Neural progenitor cell (in vitro differentiated cells): Measurements from ENCODE around the gene F8. TPM values are rescaled to one million over a fixed set of nuclear protein-coding genes. Genes with fewer than 3 reads are reported as not detected.
"Not testable (repeated sequence)": the region's sequence is repeated elsewhere in the genome, so short reads cannot be mapped to it uniquely, and the experiment has no call there.

ENCODE experiments used
- DNase-seq: peaks from one replicate; pipeline ENCODE4 v3.0.0-alpha.2; 2016; ENCODE audit warnings: low spot score
- H2AFZ ChIP-seq: fragments of 200-600 bp; sonication (generic); replicated peaks from 2 replicates; pipeline ENCODE4 v1.6.1; 2016; ENCODE audit warnings: antibody characterized with exemption
- H3F3A ChIP-seq: fragments of 200-600 bp; sonication (generic); 2 replicates; pipeline ENCODE4 v1.6.1; 2016; ENCODE audit warnings: antibody characterized with exemption, low read depth
- H3K27ac ChIP-seq: fragments of 200-600 bp; sonication (generic); 2 replicates; pipeline ENCODE4 v1.5.1; 2016; ENCODE audit warnings: mild to moderate bottlenecking
- H3K27me3 ChIP-seq: fragments of 200-600 bp; sonication (generic); 2 replicates; pipeline ENCODE4 v1.6.1; 2016; ENCODE audit warnings: mild to moderate bottlenecking, moderate library complexity
- H3K36me3 ChIP-seq: fragments of 200-600 bp; sonication (generic); 2 replicates; pipeline ENCODE4 v1.5.1; 2016
- H3K4me1 ChIP-seq: fragments of 200-600 bp; sonication (generic); 2 replicates; pipeline ENCODE4 v1.6.1; 2016; ENCODE audit warnings: mixed run types
- H3K4me2 ChIP-seq: fragments of 200-600 bp; sonication (generic); 2 replicates; pipeline ENCODE4 v1.6.1; 2016
- H3K4me3 ChIP-seq: fragments of 200-600 bp; sonication (generic); 2 replicates; pipeline ENCODE4 v1.5.1; 2016
- H3K79me2 ChIP-seq: fragments of 200-600 bp; sonication (generic); 2 replicates; pipeline ENCODE4 v1.6.1; 2016; ENCODE audit warnings: low read depth
- H3K9ac ChIP-seq: fragments of 200-600 bp; sonication (generic); 2 replicates; pipeline ENCODE4 v1.6.1; 2016
- H3K9me3 ChIP-seq: fragments of 200-600 bp; sonication (generic); 2 replicates; pipeline ENCODE4 v1.5.1; 2016; ENCODE audit warnings: low read depth
- H4K20me1 ChIP-seq: fragments of 200-600 bp; sonication (generic); 2 replicates; pipeline ENCODE4 v1.6.1; 2016; ENCODE audit warnings: low read depth
- H3K27ac Mint-ChIP-seq: 3 replicates; pipeline ENCODE4 v1.8.0; 2021; ENCODE audit warnings: mixed read lengths
- H3K27me3 Mint-ChIP-seq: 2 replicates; pipeline ENCODE4 v1.8.0; 2022; ENCODE audit warnings: low read depth, mild to moderate bottlenecking, inconsistent platforms, moderate library complexity, mixed read lengths; ENCODE audit not compliant: insufficient read depth
- H3K36me3 Mint-ChIP-seq: 3 replicates; pipeline ENCODE4 v1.8.0; 2021; ENCODE audit warnings: mixed read lengths
- H3K4me1 Mint-ChIP-seq: 3 replicates; pipeline ENCODE4 v1.8.0; 2021; ENCODE audit warnings: mixed read lengths
- H3K4me3 Mint-ChIP-seq: 3 replicates; pipeline ENCODE4 v1.8.0; 2021; ENCODE audit warnings: mild to moderate bottlenecking, moderate library complexity, mixed read lengths
- H3K9me3 Mint-ChIP-seq: 3 replicates; pipeline ENCODE4 v1.8.0; 2020; ENCODE audit warnings: mixed read lengths
- CTCF ChIP-seq: fragments of 200-600 bp; sonication (generic); IDR thresholded peaks from 2 replicates; pipeline ENCODE4 v1.5.1; 2017; ENCODE audit warnings: antibody characterized with exemption, mild to moderate bottlenecking
- EZH2 ChIP-seq: fragments of 200-600 bp; sonication (generic); IDR thresholded peaks from 2 replicates; pipeline ENCODE4 v1.6.1; 2017; ENCODE audit warnings: antibody characterized with exemption, mild to moderate bottlenecking, moderate library complexity
- EZH2phosphoT487 ChIP-seq: fragments of 200-600 bp; sonication (generic); IDR thresholded peaks from 2 replicates; pipeline ENCODE4 v1.6.1; 2017; ENCODE audit warnings: antibody characterized with exemption
- total RNA-seq: library from RNA; depleted of rRNA; stranded (reverse); fragments of >200 nt; gene quantifications from 2 replicates; pipeline ENCODE4 v1.2.3, GENCODE V29; 2015; ENCODE audit warnings: low replicate concordance

The F8 gene
- total RNA-seq, 1 donor from 2014 or later = 4.8 TPM

GRCh38 chrX:154828016-154828408, 194.5 kb downstream of the F8 start:
- Histone ChIP-seq H3K27me3 (no peaks in the 10 kb centered on the region), H3K27ac (no peak overlapping the region), H2AFZ (no peak overlapping the region), H3F3A (no peaks in the 10 kb centered on the region), H3K4me3 (no peak overlapping the region), H3K4me1 (no peaks in the 10 kb centered on the region), H3K9ac (no peak overlapping the region), H3K79me2 (no peaks in the 10 kb centered on the region), H3K36me3 (no peaks in the 10 kb centered on the region), H3K4me2 (no peak overlapping the region), H4K20me1 (no peaks in the 10 kb centered on the region), H3K9me3 (no peaks in the 10 kb centered on the region)
- Mint-ChIP-seq H3K4me1 (no peaks in the 10 kb centered on the region), H3K36me3 (no peaks in the 10 kb centered on the region), H3K27me3 (peaks cover 3% of the 10 kb centered on the region), H3K9me3 (peaks cover 16% of the 10 kb centered on the region), H3K4me3 (no peak overlapping the region), H3K27ac (no peak overlapping the region)
- no peak for DNase-seq
- TF ChIP-seq CTCF = no peak
- TF ChIP-seq EZH2 = no peak
- TF ChIP-seq EZH2phosphoT487 = no peak

GRCh38 chrX:154827194-154828015, 195.1 kb downstream of the F8 start:
- H3K36me3 Mint-ChIP-seq = no peaks in the 10 kb centered on the region
- Histone ChIP-seq H3K4me3 (no peak overlapping the region), H4K20me1 (no peaks in the 10 kb centered on the region), H3K79me2 (no peaks in the 10 kb centered on the region), H3K27me3 (no peaks in the 10 kb centered on the region), H3K36me3 (no peaks in the 10 kb centered on the region), H3K27ac (no peak overlapping the region), H3F3A (no peaks in the 10 kb centered on the region), H3K4me2 (no peak overlapping the region), H2AFZ (no peak overlapping the region), H3K9me3 (no peaks in the 10 kb centered on the region), H3K4me1 (no peaks in the 10 kb centered on the region), H3K9ac (no peak overlapping the region)
- peaks cover under 1% of the 10 kb centered on the region for H3K4me1 Mint-ChIP-seq
- H3K27me3 Mint-ChIP-seq = peaks cover 3% of the 10 kb centered on the region
- H3K27ac Mint-ChIP-seq = no peak overlapping the region
- TF ChIP-seq EZH2phosphoT487 (no peak), EZH2 (no peak), CTCF (no peak)
- DNase-seq = no peak
- no peak overlapping the region for H3K4me3 Mint-ChIP-seq
- H3K9me3 Mint-ChIP-seq = peaks cover 16% of the 10 kb centered on the region

- not testable (repeated sequence) for H3K4me3 Mint-ChIP-seq, H3K4me2 ChIP-seq, H3F3A ChIP-seq, H3K27ac ChIP-seq, H3K79me2 ChIP-seq, H3K4me1 ChIP-seq, H4K20me1 ChIP-seq, DNase-seq, H3K9me3 ChIP-seq, H3K27ac Mint-ChIP-seq, H3K36me3 ChIP-seq, H3K27me3 Mint-ChIP-seq, H3K36me3 Mint-ChIP-seq, H3K4me3 ChIP-seq, H3K27me3 ChIP-seq, H3K9ac ChIP-seq, H3K4me1 Mint-ChIP-seq, H2AFZ ChIP-seq
- peaks cover 20% of the 10 kb centered on the region for H3K9me3 Mint-ChIP-seq
Measured at GRCh38 chrX:154825586-154825985, 196.9 kb downstream of the F8 start.

- no peak for TF ChIP-seq EZH2phosphoT487
- no peak for TF ChIP-seq CTCF
- TF ChIP-seq EZH2 = no peak
- H4K20me1 ChIP-seq = no peaks in the 10 kb centered on the region
- Mint-ChIP-seq H3K4me1 (peaks cover 6% of the 10 kb centered on the region), H3K9me3 (peaks cover 18% of the 10 kb centered on the region), H3K27ac (no peak overlapping the region), H3K36me3 (no peaks in the 10 kb centered on the region), H3K27me3 (peaks cover 5% of the 10 kb centered on the region), H3K4me3 (no peak overlapping the region)
- DNase-seq = no peak
- H3K4me3 ChIP-seq = no peak overlapping the region
- H3K9me3 ChIP-seq = no peaks in the 10 kb centered on the region
- no peak overlapping the region for H3K27ac ChIP-seq
- H3K4me2 ChIP-seq = no peak overlapping the region
- H2AFZ ChIP-seq = no peak overlapping the region
- no peak overlapping the region for H3K9ac ChIP-seq
- no peaks in the 10 kb centered on the region for H3F3A ChIP-seq
- H3K4me1 ChIP-seq = no peaks in the 10 kb centered on the region
- H3K36me3 ChIP-seq = no peaks in the 10 kb centered on the region
- no peaks in the 10 kb centered on the region for H3K79me2 ChIP-seq
- no peaks in the 10 kb centered on the region for H3K27me3 ChIP-seq
Measured at GRCh38 chrX:154824638-154825037, 197.9 kb downstream of the F8 start.
